WTC11 (cell line): ENCODE results near the gene DCUN1D2.

Experiments
- CTCF ChIP-seq: fragments of 200-600 bp; IDR thresholded peaks from 2 replicates; pipeline ENCODE4 v1.8.0; 2022; ENCODE audit warnings: antibody characterized with exemption
- FOXK1 ChIP-seq: sonication (generic); formaldehyde crosslinking; IDR thresholded peaks from 2 replicates; pipeline ENCODE4 v1.8.0; 2022; ENCODE audit warnings: mild to moderate bottlenecking, moderate library complexity, missing genetic modification reagents
- FOXP4 ChIP-seq: sonication (generic); formaldehyde crosslinking; IDR thresholded peaks from 2 replicates; pipeline ENCODE4 v1.8.0; 2022; ENCODE audit warnings: mild to moderate bottlenecking, missing genetic modification reagents
- GABPB1 ChIP-seq: sonication (generic); formaldehyde crosslinking; IDR thresholded peaks from 2 replicates; pipeline ENCODE4 v1.8.1; 2023; ENCODE audit warnings: mild to moderate bottlenecking, missing genetic modification reagents
- IRF1 ChIP-seq: sonication (generic); formaldehyde crosslinking; IDR thresholded peaks from 2 replicates; pipeline ENCODE4 v1.8.0; 2023; ENCODE audit warnings: missing genetic modification reagents
- JUN ChIP-seq: sonication (generic); formaldehyde crosslinking; IDR thresholded peaks from 2 replicates; pipeline ENCODE4 v1.8.0; 2023; ENCODE audit warnings: mild to moderate bottlenecking, missing genetic modification reagents
- KAT7 ChIP-seq: sonication (generic); formaldehyde crosslinking; IDR thresholded peaks from 2 replicates; pipeline ENCODE4 v1.8.1; 2023; ENCODE audit warnings: missing genetic modification reagents, mild to moderate bottlenecking, borderline replicate concordance
- MAX ChIP-seq: sonication (generic); formaldehyde crosslinking; IDR thresholded peaks from 2 replicates; pipeline ENCODE4 v1.8.0; 2022; ENCODE audit warnings: mild to moderate bottlenecking, missing genetic modification reagents
- MXD4 ChIP-seq: fragments of 250-450 bp; sonication (Bioruptor Pico); IDR thresholded peaks from 2 replicates; pipeline ENCODE4 v1.8.0; 2021; ENCODE audit warnings: mild to moderate bottlenecking, moderate library complexity, borderline replicate concordance
- TEAD4 ChIP-seq: sonication (generic); formaldehyde crosslinking; IDR thresholded peaks from 2 replicates; pipeline ENCODE4 v1.8.0; 2022; ENCODE audit warnings: mild to moderate bottlenecking, missing genetic modification reagents
- USF1 ChIP-seq: sonication (generic); formaldehyde crosslinking; IDR thresholded peaks from 2 replicates; pipeline ENCODE4 v1.8.0; 2022; ENCODE audit warnings: mild to moderate bottlenecking, missing genetic modification reagents
- ZNF512 ChIP-seq: sonication (generic); formaldehyde crosslinking; IDR thresholded peaks from 2 replicates; pipeline ENCODE4 v1.8.1; 2022; ENCODE audit warnings: missing genetic modification reagents, borderline replicate concordance
- TF ChIP-seq, protein P1 (sequence below): sonication (generic); formaldehyde crosslinking; IDR thresholded peaks from 2 replicates; pipeline ENCODE4 v1.8.0; 2023; ENCODE audit warnings: mild to moderate bottlenecking, missing genetic modification reagents

DNA sequence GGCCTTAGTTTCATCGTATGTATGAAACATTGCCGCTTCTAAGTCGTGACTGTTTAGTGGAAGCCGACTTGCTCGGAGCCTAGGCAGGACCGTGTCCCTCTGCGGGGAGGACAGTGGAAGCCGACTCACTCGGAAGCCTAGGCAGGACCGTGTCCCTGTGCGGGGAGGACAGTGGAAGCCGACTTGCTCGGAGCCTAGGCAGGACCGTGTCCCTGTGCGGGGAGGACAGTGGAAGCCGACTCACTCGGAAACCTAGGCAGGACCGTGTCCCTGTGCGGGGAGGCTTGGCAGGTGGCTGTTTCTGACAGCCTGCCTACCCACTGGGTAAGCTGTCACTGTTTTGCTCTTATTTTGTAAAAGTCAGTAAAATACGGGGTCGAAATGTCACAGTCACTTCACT lies 20.4 kb upstream of the DCUN1D2 start:
- no peak for TF ChIP-seq CTCF
- no peak for TF ChIP-seq TEAD4
- TF ChIP-seq MXD4 = no peak
- no peak for TF ChIP-seq GABPB1 (CRISPR knock-in tag)
- TF ChIP-seq MAX = no peak
- TF ChIP-seq JUN (CRISPR knock-in tag) = no peak
- no peak for TF ChIP-seq FOXP4 (CRISPR knock-in tag)
- TF ChIP-seq KAT7 (CRISPR knock-in tag) = no peak
- no peak for TF ChIP-seq USF1 (CRISPR knock-in tag)
- TF ChIP-seq, protein P1, sequence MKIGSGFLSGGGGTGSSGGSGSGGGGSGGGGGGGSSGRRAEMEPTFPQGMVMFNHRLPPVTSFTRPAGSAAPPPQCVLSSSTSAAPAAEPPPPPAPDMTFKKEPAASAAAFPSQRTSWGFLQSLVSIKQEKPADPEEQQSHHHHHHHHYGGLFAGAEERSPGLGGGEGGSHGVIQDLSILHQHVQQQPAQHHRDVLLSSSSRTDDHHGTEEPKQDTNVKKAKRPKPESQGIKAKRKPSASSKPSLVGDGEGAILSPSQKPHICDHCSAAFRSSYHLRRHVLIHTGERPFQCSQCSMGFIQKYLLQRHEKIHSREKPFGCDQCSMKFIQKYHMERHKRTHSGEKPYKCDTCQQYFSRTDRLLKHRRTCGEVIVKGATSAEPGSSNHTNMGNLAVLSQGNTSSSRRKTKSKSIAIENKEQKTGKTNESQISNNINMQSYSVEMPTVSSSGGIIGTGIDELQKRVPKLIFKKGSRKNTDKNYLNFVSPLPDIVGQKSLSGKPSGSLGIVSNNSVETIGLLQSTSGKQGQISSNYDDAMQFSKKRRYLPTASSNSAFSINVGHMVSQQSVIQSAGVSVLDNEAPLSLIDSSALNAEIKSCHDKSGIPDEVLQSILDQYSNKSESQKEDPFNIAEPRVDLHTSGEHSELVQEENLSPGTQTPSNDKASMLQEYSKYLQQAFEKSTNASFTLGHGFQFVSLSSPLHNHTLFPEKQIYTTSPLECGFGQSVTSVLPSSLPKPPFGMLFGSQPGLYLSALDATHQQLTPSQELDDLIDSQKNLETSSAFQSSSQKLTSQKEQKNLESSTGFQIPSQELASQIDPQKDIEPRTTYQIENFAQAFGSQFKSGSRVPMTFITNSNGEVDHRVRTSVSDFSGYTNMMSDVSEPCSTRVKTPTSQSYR (CRISPR knock-in tag) = no peak
- no peak for TF ChIP-seq IRF1 (CRISPR knock-in tag)
- no peak for TF ChIP-seq ZNF512 (CRISPR knock-in tag)
- TF ChIP-seq FOXK1 (CRISPR knock-in tag) = no peak
